VCaP (cell line): Measurements from ENCODE around the gene DLEU7.

Experiments
- H3K27ac ChIP-seq: fragments of 450-650 bp; 2 replicates; pipeline ENCODE4 v1.5.1; 2017
- TF ChIP-seq, protein P1 (sequence below): fragments of 450-650 bp; conservative IDR thresholded peaks from 2 replicates; pipeline ENCODE4 v1.5.1; 2017; ENCODE audit warnings: mild to moderate bottlenecking, moderate library complexity

Gene DLEU7

DNA sequence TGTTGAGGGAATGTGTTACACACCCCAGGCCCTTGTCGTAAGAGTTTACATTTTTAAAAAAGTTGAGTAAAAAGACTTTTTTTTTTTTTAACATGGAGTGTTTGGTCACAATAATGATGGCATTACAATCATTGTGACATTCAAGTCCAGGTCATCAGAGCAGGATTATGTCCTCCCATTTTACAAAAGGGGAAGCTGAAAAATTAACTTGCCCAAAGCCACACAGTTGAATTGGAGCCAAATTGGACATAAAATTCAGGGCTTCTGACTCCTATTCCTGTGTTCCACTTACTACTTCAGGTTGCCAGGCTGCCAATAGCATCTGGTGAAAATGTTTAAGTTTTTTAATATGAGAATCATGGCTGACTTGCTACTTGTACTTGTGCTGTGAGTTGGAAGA, 49.3 kb downstream of the DLEU7 start:
- TF ChIP-seq, protein P1, sequence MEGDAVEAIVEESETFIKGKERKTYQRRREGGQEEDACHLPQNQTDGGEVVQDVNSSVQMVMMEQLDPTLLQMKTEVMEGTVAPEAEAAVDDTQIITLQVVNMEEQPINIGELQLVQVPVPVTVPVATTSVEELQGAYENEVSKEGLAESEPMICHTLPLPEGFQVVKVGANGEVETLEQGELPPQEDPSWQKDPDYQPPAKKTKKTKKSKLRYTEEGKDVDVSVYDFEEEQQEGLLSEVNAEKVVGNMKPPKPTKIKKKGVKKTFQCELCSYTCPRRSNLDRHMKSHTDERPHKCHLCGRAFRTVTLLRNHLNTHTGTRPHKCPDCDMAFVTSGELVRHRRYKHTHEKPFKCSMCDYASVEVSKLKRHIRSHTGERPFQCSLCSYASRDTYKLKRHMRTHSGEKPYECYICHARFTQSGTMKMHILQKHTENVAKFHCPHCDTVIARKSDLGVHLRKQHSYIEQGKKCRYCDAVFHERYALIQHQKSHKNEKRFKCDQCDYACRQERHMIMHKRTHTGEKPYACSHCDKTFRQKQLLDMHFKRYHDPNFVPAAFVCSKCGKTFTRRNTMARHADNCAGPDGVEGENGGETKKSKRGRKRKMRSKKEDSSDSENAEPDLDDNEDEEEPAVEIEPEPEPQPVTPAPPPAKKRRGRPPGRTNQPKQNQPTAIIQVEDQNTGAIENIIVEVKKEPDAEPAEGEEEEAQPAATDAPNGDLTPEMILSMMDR = no peak
- H3K27ac ChIP-seq = no peak overlapping the region

DNA sequence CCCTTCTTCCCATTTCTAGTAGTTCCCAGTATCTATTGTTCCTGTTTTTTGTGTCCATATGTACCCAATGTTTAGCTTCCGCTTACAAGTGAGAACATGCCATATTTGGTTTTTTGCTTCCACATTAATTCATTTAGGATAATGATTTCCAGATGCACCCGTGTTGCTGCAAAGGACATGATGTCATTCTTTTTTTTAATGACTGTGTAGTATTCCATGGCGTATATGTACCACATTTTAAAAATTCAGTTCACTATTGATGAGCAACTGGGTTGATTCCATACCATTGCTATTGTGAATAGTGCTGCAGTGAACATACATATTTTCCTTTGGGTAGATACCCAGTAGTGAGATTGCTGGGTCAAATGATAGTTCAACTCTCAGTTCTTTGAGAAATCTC, 50.5 kb downstream of the DLEU7 start:
- TF ChIP-seq, protein P1 = no peak
- no peak overlapping the region for H3K27ac ChIP-seq

DNA sequence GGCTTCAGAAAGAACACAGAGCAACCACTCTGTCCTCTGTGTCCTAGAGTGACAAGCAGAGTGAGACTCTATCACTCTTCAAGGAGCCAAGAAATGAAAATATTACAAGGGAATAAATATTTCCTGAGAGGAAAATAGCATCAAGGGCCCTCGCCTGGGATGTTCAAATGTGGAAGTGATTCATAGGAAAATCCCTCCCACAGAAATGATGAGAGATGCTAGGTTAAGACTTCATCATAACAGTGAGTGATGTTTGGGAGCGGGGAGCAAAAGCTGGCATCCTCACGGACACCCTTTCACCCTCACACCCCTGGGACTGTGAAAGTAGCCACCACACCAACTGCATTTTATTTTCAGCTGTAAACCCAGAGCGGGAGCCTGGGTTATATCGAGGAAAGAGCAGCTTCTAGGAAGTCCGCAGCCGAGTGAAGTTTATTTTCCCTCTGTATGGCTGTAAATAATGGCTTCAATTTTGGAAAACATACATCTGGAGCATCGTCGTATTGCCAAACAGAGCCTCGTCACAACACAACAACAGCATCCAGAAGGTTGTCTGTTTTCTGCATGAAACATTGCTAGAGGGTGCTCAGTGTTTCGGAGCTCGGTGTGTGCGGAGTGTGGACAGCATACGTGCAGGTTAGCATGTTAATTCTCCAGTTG, 54.8 kb downstream of the DLEU7 start:
- TF ChIP-seq, protein P1 = no peak
- H3K27ac ChIP-seq = no peak overlapping the region

GRCh38 chr13:50787316-50788195, 55.9 kb downstream of the DLEU7 start:
- TF ChIP-seq, protein P1 = no peak
- H3K27ac ChIP-seq = peak overlapping the region; percentile 25; the same call in 1 of the 2 replicates

DNA sequence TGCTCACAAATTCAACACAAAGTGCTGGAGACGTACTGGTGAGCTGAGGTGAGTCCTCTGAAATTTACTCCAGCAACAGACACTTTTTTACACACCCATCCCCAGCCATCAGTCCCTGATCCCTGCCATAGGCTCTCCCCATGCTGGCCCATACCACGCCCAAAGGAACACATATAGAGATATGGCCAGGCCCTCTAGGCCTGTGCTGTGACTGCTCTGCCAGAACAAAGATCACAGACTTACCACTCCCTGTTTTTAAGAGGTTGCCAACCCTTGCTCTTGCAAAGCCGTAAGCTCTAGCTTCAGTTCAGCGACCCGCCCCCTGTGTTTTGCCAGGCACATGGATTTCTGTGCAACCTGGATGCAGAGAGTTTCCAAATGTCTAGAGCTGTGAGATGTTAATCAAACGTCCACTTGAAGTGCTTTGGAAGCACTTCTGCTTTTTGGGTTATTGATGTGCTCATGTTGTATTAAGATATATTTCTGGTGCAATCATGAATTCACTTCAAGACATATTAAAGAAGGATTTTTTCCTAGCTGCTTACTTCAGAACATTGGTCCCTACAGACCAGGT, 59.7 kb downstream of the DLEU7 start:
- TF ChIP-seq, protein P1 = no peak
- H3K27ac ChIP-seq = no peak overlapping the region

DNA sequence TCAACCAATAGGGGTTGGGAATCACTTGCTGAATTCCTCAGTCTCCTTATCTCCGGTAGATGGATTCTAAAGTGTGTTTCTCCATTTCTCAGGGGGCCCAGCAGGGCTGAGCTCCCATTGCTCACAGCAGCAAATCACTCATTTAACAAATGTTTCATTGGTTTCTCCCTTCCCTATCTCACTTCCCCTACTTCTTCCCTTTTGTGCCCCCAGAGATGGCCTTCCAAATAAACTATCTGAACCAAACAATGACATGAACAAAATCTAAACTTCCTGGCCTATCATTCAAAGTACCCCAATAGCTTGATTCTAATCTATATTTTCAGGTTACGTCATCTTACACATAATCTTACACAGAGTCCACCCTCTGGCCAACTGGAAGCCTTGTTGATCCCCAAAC, 60.4 kb downstream of the DLEU7 start:
- TF ChIP-seq, protein P1 = no peak
- no peak overlapping the region for H3K27ac ChIP-seq

GRCh38 chr13:50780201-50781015, 63.1 kb downstream of the DLEU7 start:
- TF ChIP-seq, protein P1 = no peak
- no peak overlapping the region for H3K27ac ChIP-seq
